Mucosa of gallbladder (tissue), 1 donor: ENCODE measurements around the gene INSM1. TPM values are rescaled to one million over a fixed set of nuclear protein-coding genes. Genes with fewer than 3 reads are reported as not detected.

ENCODE experiments used
- DNase-seq: peaks from one replicate; pipeline ENCODE4 v3.0.0-alpha.2; 2020; ENCODE audit warnings: low spot score
- total RNA-seq: library from RNA; stranded (reverse); gene quantifications from one replicate; pipeline ENCODE4 v1.2.1, GENCODE V29; 2021
- donor health status: DM: no; HTN: no; CAD: no.

Gene INSM1
- total RNA-seq, 1 donor from 2014 or later: not detected

GRCh38 chr20:20362774-20363433, 5.0 kb upstream of the INSM1 start:
- DNase-seq: no peak

- no peak for DNase-seq
Measured at GRCh38 chr20:20363434-20363798, 4.5 kb upstream of the INSM1 start.

GRCh38 chr20:20363799-20364592, 3.9 kb upstream of the INSM1 start:
- no peak for DNase-seq

- DNase-seq: no peak
Measured at GRCh38 chr20:20364593-20365479, 3.1 kb upstream of the INSM1 start.

- no peak for DNase-seq
Measured at GRCh38 chr20:20365480-20366161, 2.3 kb upstream of the INSM1 start.

DNA sequence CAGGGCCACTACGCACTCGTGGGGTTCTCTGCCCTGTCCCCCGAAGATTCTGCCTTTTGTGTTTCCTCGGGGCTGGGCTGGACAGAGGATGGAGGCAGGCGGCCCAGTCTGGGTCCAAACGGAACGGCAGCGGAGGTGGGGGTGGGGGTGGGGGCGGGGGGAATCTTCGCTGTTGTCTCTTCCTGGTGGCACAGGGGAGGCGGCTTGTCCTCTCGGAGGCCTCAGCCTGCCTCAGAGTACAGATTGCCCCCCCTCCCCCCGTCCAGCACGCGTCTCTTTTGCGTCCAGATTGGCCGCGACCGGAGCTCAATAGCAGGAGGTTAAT, 1.4 kb upstream of the INSM1 start:
- DNase-seq: no peak

GRCh38 chr20:20366876-20367574, 879 bp upstream of the INSM1 start:
- no peak for DNase-seq

GRCh38 chr20:20368418-20369249, 730 bp downstream of the INSM1 start:
- no peak for DNase-seq

GRCh38 chr20:20369250-20370093, 1.6 kb downstream of the INSM1 start:
- DNase-seq: no peak

DNA sequence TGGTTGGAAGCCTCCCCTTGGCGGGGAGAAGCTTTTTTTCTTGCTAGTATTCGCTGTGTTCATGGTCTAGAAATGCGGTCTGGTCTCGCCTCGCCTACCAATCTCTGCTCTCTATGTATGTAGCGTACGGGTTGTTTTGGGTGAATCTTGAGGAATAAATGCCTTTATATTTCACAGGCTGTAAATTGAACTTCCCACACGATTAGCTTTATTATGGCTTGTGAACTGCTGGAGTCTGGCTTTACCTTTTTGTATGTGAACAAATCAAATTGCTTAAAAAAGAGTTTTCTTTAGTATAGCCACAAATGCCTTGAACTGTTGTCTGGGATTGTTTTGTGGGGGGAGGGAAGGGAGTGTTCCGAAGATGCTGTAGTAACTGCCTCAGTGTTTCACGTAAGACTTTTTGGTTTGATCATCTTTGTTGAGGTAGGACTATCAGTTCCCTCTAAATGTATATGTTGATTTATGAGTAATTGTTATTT, 2.2 kb downstream of the INSM1 start:
- DNase-seq: no peak

GRCh38 chr20:20371083-20371482, 3.2 kb downstream of the INSM1 start:
- DNase-seq: no peak

DNA sequence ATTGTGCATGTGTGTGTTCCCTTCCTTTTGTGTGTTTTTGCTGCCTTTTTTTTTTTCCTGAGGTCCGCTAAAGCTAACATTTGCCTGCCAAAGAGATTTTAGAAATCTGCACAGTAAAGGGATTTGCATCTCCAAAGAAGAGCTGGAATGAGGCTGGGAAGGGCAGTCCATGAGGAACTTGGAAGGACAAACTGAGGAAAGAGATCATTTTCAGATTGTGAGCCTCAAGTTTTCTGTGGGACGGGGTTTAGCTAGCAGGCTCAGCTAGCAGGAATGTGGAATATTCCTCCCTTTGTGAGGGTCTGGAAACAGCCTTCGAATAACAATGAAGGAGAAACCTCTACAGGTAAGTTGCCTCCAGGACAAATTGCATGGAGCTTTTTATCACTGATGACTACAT, 3.8 kb downstream of the INSM1 start:
- DNase-seq: no peak

DNA sequence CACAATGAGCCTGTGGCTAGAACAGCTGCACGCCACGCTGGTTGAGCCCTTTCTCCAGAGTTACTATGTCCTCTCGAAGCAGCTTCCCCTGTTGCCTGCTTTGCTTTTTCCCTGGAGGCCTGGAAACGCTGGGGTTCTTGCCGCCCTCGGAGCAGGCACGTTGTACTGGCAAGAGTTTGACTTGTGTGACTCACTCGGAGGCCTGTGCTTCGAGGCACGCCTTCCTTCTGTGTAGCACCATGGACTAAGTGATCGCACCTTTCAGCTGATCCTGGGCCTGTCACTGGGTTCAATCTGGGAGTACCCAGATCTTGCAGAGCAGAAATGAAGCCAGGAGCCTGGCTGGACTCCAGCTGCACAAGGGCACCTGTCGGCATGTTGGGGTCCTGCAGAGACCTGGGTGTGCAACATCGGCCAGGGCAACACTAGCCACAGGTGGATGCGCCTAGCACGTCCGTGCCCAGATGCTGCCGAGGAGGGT, 5.2 kb downstream of the INSM1 start:
- no peak for DNase-seq

GRCh38 chr20:20375862-20376261, 8.0 kb downstream of the INSM1 start:
- no peak for DNase-seq

GRCh38 chr20:20386192-20386591, 18.3 kb downstream of the INSM1 start:
- no peak for DNase-seq

- DNase-seq: no peak
Measured at GRCh38 chr20:20390393-20390792, 22.5 kb downstream of the INSM1 start.

DNA sequence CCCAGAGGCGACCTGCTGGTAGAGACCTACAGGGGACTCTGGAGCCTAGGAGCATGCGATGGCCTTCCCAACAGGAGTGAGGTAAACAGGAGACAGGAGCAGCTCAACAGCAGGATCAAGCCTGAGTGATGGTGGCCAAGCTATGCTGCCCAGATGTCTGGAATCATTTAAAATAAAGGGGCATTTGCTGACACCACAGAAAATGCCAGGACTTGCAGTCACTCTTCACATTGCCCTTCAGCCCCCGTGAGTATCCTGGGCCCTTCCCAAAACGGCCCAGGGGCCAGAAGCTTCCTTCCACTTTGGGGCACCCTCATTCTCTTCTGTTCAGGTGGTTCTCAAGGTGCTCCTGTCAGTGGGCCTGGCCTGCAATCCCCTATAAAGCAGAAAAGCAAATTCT, 23.2 kb downstream of the INSM1 start:
- no peak for DNase-seq

- DNase-seq: no peak
Measured at GRCh38 chr20:20391766-20392165, 23.9 kb downstream of the INSM1 start.
